Transverse colon (tissue), 4 donors: ENCODE data around the gene A4GALT. TPM values are rescaled to one million over a fixed set of nuclear protein-coding genes. Genes with fewer than 3 reads are reported as not detected.
A peak's percentile ranks its signal among the peaks of the same experiment; 100 is the strongest.
"Not testable (repeated sequence)": the region's sequence is repeated elsewhere in the genome, so short reads cannot be mapped to it uniquely, and the experiment has no call there.

Experiments
- DNase-seq: peaks from one replicate; pipeline ENCODE4 v3.0.0-alpha.2; 2019
- H3K27ac ChIP-seq, 4 donors: fragments of 200-600 bp; sonication (generic); 2 replicates each; pipeline ENCODE4 v1.5.1; 2016 to 2018; ENCODE audit warnings: inconsistent platforms in 4 of 4
- H3K27me3 ChIP-seq: fragments of 200-600 bp; sonication (generic); 2 replicates; pipeline ENCODE4 v1.5.1; 2017; ENCODE audit warnings: inconsistent platforms
- H3K36me3 ChIP-seq, 4 donors: fragments of 200-600 bp; sonication (generic); 2 replicates each; pipeline ENCODE4 v1.5.1; 2017 to 2019; ENCODE audit warnings: inconsistent platforms in 4 of 4
- H3K4me1 ChIP-seq, 4 donors: fragments of 200-600 bp; sonication (generic); 2 replicates each; pipeline ENCODE4 v1.5.1; 2017 to 2020; ENCODE audit warnings: inconsistent platforms in 4 of 4
- H3K4me3 ChIP-seq, 4 donors: fragments of 200-600 bp; sonication (generic); 1 replicate in 1 of 4; 2 replicates in 3 of 4; pipeline versions ENCODE4 v1.5.1 to v1.6.1; 2017 to 2019; ENCODE audit warnings: inconsistent platforms in 4 of 4
- H3K9me3 ChIP-seq, 2 donors: fragments of 200-600 bp; sonication (generic); 2 replicates each; pipeline ENCODE4 v1.5.1; 2017 to 2019; ENCODE audit warnings: inconsistent platforms in 2 of 2
- CTCF ChIP-seq, 5 experiments: fragments of 200-600 bp in 3 of 5; fragments of 450-650 bp in 2 of 5; sonication (generic) in 3 of 5; IDR thresholded peaks; 1 replicate in 2 of 5; 2 replicates in 3 of 5; pipeline ENCODE4 v1.5.1; 2016 to 2017; ENCODE audit warnings: antibody characterized with exemption in 5 of 5, inconsistent platforms in 3 of 5, mild to moderate bottlenecking in 2 of 5, moderate library complexity in 1 of 5
- EP300 ChIP-seq: sonication (generic); formaldehyde crosslinking; IDR thresholded peaks from one replicate; pipeline ENCODE4 v1.6.1; 2017; ENCODE audit warnings: antibody characterized with exemption, low read depth
- POLR2A ChIP-seq: fragments of 450-650 bp; IDR thresholded peaks from one replicate; pipeline ENCODE4 v1.6.1; 2016; ENCODE audit warnings: antibody characterized with exemption, mild to moderate bottlenecking, moderate library complexity
- POLR2AphosphoS5 ChIP-seq, 3 donors: sonication (generic); formaldehyde crosslinking; IDR thresholded peaks; one replicate each; pipeline ENCODE4 v1.6.1; 2016; ENCODE audit warnings: antibody characterized with exemption in 3 of 3
- WGBS, 2 donors: methylation state at CpG; one replicate each; pipeline ENCODE4 v1.1.5; 2018; ENCODE audit warnings: low coverage in 1 of 2; 5-methylcytosine and 5-hydroxymethylcytosine counted together
- in situ Hi-C, 4 donors: fragments of 200-750 bp; cut with MboI; loops; one replicate each; pipeline versions ENCODE4 v1.15.0 to v1.15.1; 2017; ENCODE audit warnings: low sequenced_read_pairs in 3 of 4, low pct_ligation_motif_present in 1 of 4, low pct_unique_long_range_greater_than_20kb in 1 of 4
- intact Hi-C: fragments of 100-400 bp; cut with DNase I; formaldehyde crosslinking; loops from one replicate; pipeline ENCODE4 v1.15.1; 2023; ENCODE audit warnings: low total_unique reads
- total RNA-seq, 4 donors: library from RNA; depleted of rRNA; stranded (reverse); fragments of >200 nt; gene quantifications; one replicate each; pipeline ENCODE4 v1.1.0, GENCODE V29; 2016

Gene A4GALT
- total RNA-seq, 4 donors from 2014 or later, result 6.3 to 31.4 (median 12.7) TPM

GRCh38 chr22:42670046-42670445 lies 50.6 kb downstream of the A4GALT start:
- H3K27ac ChIP-seq, result no peak overlapping the region
- no peak for DNase-seq
- H3K27me3 ChIP-seq, result no peaks in the 10 kb centered on the region
- no peak overlapping the region for H3K4me3 ChIP-seq
- 81 to 89% methylated on average over 4 of the region's 4 CpGs for WGBS, 2 donors
- intact Hi-C loops (no loop called here), in situ Hi-C loops (loop anchor here in 3 of 4 donors (25.0 kb wide), 2 partner anchors 192 to 367 kb away; partner anchors contain the start of gene ARFGAP3 (in 1 of the 3))
- no peaks in the 10 kb centered on the region for H3K9me3 ChIP-seq
- no peaks in the 10 kb centered on the region for H3K36me3 ChIP-seq
- TF ChIP-seq POLR2AphosphoS5 (IDR thresholded peaks at IDR 0.05), result no peak
- TF ChIP-seq EP300, result no peak
- TF ChIP-seq POLR2A, result no peak
- TF ChIP-seq CTCF (IDR thresholded peaks at IDR 0.05), result no peak
- H3K4me1 ChIP-seq, result peaks cover 0 to 7% (median 3%) of the 10 kb centered on the region in 4 donors

GRCh38 chr22:42666393-42666792 lies 54.3 kb downstream of the A4GALT start:
- H3K4me3 ChIP-seq, DNase-seq, H3K36me3 ChIP-seq, H3K27ac ChIP-seq, H3K9me3 ChIP-seq, H3K27me3 ChIP-seq: not testable (repeated sequence)
- in situ Hi-C loops, result loop anchor here in 3 of 4 donors (10.0 to 25.0 kb wide), 3 partner anchors 108 to 371 kb away; partner anchors contain the start of gene ARFGAP3 (in 1 of the 3)
- peaks cover 0 to 18% (median 13%) of the 10 kb centered on the region in 4 donors for H3K4me1 ChIP-seq
- intact Hi-C loops, result loop anchor here (10.0 kb wide), 1 partner anchor 48 kb away; no protein-coding TSS in a partner anchor
- WGBS, 2 donors, result 61 to 69% methylated on average over 3 of the region's 3 CpGs

- DNase-seq, result no peak
- in situ Hi-C loops (loop anchor here in 3 of 4 donors (10.0 to 25.0 kb wide), 3 partner anchors 110 to 372 kb away; partner anchors contain the start of gene ARFGAP3 (in 1 of the 3)), intact Hi-C loops (loop anchor here (10.0 kb wide), 1 partner anchor 50 kb away; no protein-coding TSS in a partner anchor)
- TF ChIP-seq EP300 (no peak), POLR2A (no peak), CTCF (IDR thresholded peaks at IDR 0.05) (no peak)
- Histone ChIP-seq H3K27ac (no peak overlapping the region), H3K9me3 (no peaks in the 10 kb centered on the region), H3K27me3 (peaks cover 8% of the 10 kb centered on the region), H3K36me3 (no peaks in the 10 kb centered on the region), H3K4me1 (peaks cover 0 to 12% (median 11%) of the 10 kb centered on the region in 4 donors), H3K4me3 (no peak overlapping the region)
- WGBS, 2 donors, result 53 to 56% methylated on average over 2 to 11 of the region's 11 CpGs
Measured at GRCh38 chr22:42664976-42665831, 55.5 kb downstream of the A4GALT start.

- Histone ChIP-seq H3K27ac (peak overlapping the region; percentile 5 to 45 (median 28)), H3K27me3 (peaks cover 8% of the 10 kb centered on the region), H3K4me3 (peak overlapping the region; percentile 22 to 58 (median 38)), H3K36me3 (no peaks in the 10 kb centered on the region), H3K9me3 (no peaks in the 10 kb centered on the region), H3K4me1 (peaks cover 0 to 12% (median 11%) of the 10 kb centered on the region in 4 donors)
- in situ Hi-C loops, result loop anchor here in 3 of 4 donors (10.0 to 25.0 kb wide), 3 partner anchors 113 to 375 kb away; partner anchors contain the start of gene ARFGAP3 (in 1 of the 3)
- 0 to 7% methylated on average over 2 to 44 of the region's 68 CpGs for WGBS, 2 donors
- DNase-seq, result peak; percentile 87
- TF ChIP-seq CTCF (IDR thresholded peaks at IDR 0.05) (peak; percentile 74 to 89 (median 83)), POLR2A (no peak), EP300 (no peak), POLR2AphosphoS5 (IDR thresholded peaks at IDR 0.05) (peak in 1 of 3 donors; percentile 27)
- intact Hi-C loops, result loop anchor here (10.0 kb wide), 1 partner anchor 53 kb away; no protein-coding TSS in a partner anchor
Measured at GRCh38 chr22:42661985-42662831, 58.5 kb downstream of the A4GALT start.
